ENCODE data around the gene SVIL. TPM values are rescaled to one million over a fixed set of nuclear protein-coding genes. Genes with fewer than 3 reads are reported as not detected.
"Not testable (repeated sequence)": the region's sequence is repeated elsewhere in the genome, so short reads cannot be mapped to it uniquely, and the experiment has no call there.

SVIL gene
- total RNA-seq, 1 donor from 2014 or later = 94.7 TPM

DNA sequence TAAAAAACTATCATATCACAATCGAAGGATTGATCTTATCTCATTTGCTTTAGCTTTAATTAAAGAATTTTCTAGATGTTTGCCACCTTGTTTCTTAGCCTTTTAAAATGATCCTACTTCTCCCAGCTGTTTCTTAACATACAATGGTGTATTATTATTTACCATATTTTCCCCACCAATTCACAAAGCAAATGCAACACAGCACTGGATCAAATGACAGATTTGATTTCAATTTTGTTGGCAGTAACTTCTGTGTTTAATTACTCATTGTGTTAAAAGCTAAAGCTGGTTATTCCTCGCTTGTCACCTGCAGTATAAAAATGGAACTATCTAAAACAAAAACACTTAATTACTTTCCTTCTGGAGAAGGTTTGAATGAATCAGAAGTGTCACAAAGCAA lies 19.6 kb downstream of the SVIL start:
- H3K36me3 ChIP-seq = no peaks in the 10 kb centered on the region
- no peaks in the 10 kb centered on the region for H3K27me3 ChIP-seq
- DNase-seq (ENCODE audit: low spot score in 2 of 2) = no peak
- no peak overlapping the region for H3K4me3 ChIP-seq
- no peaks in the 10 kb centered on the region for H3K9me3 ChIP-seq
- intact Hi-C loops (cut with DNase I) = no loop called here
- no peak for TF ChIP-seq CTCF (IDR thresholded peaks at IDR 0.05)
- no peak overlapping the region for H3K27ac ChIP-seq
- H3K4me1 ChIP-seq = peaks cover 11 to 43% of the 10 kb centered on the region in 2 donors

GRCh38 chr10:29614289-29614688 lies 20.5 kb downstream of the SVIL start:
- H3K4me3 ChIP-seq; H3K9me3 ChIP-seq; H3K36me3 ChIP-seq; H3K27ac ChIP-seq; DNase-seq (ENCODE audit: low spot score in 2 of 2); intact Hi-C loops (cut with DNase I); H3K27me3 ChIP-seq: not testable (repeated sequence)
- peaks cover 11 to 47% of the 10 kb centered on the region in 2 donors for H3K4me1 ChIP-seq

GRCh38 chr10:29613791-29614190 lies 21.0 kb downstream of the SVIL start:
- no peak for DNase-seq (ENCODE audit: low spot score in 2 of 2)
- H3K27ac ChIP-seq = peak overlapping the region in 1 of 2 donors; percentile 14
- no peaks in the 10 kb centered on the region for H3K27me3 ChIP-seq
- H3K4me1 ChIP-seq = peaks cover 11 to 47% of the 10 kb centered on the region in 2 donors
- TF ChIP-seq CTCF (IDR thresholded peaks at IDR 0.05) = peak in 1 of 3 experiments; percentile 5
- intact Hi-C loops (cut with DNase I) = no loop called here
- no peak overlapping the region for H3K4me3 ChIP-seq
- no peaks in the 10 kb centered on the region for H3K9me3 ChIP-seq
- no peaks in the 10 kb centered on the region for H3K36me3 ChIP-seq

DNA sequence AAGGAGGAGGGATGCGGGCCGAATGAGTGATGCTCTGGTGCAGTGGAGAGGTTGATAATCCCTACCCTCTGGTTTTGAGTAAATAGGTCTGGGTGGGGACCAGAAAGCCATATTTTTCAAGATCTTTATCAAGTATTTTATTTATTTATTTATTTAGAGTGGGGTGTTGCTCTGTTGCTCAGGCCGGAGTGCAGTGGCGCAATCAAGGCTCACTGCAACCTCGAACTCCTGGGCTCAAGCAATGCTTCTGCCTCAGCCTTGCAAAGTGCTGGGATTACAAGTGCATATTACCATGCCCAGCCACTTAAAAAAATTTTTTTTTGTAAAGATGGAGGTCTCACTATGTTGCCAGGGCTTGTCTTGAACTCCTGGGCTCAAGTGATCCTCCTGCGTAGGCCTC lies 21.6 kb downstream of the SVIL start:
- no peaks in the 10 kb centered on the region for H3K36me3 ChIP-seq
- no peak overlapping the region for H3K4me3 ChIP-seq
- peaks cover 11 to 47% of the 10 kb centered on the region in 2 donors for H3K4me1 ChIP-seq
- no peaks in the 10 kb centered on the region for H3K9me3 ChIP-seq
- no peak for TF ChIP-seq CTCF (IDR thresholded peaks at IDR 0.05)
- DNase-seq (ENCODE audit: low spot score in 2 of 2) = no peak
- intact Hi-C loops (cut with DNase I) = no loop called here
- H3K27me3 ChIP-seq = no peaks in the 10 kb centered on the region
- H3K27ac ChIP-seq = peak overlapping the region; percentile 14 to 57

GRCh38 chr10:29612657-29613056 lies 22.1 kb downstream of the SVIL start:
- H3K4me3 ChIP-seq = no peak overlapping the region
- no peaks in the 10 kb centered on the region for H3K9me3 ChIP-seq
- peak overlapping the region; percentile 21 to 57 for H3K27ac ChIP-seq
- H3K27me3 ChIP-seq = no peaks in the 10 kb centered on the region
- DNase-seq (ENCODE audit: low spot score in 2 of 2) = no peak
- H3K36me3 ChIP-seq = no peaks in the 10 kb centered on the region
- no peak for TF ChIP-seq CTCF (IDR thresholded peaks at IDR 0.05)
- peaks cover 9 to 46% of the 10 kb centered on the region in 2 donors for H3K4me1 ChIP-seq
- intact Hi-C loops (cut with DNase I) = no loop called here

- peaks cover 8 to 46% of the 10 kb centered on the region in 2 donors for H3K4me1 ChIP-seq
- DNase-seq (ENCODE audit: low spot score in 2 of 2) = no peak
- H3K27ac ChIP-seq = peak overlapping the region; percentile 31 to 57
- H3K36me3 ChIP-seq = no peaks in the 10 kb centered on the region
- no peak for TF ChIP-seq CTCF (IDR thresholded peaks at IDR 0.05)
- intact Hi-C loops (cut with DNase I) = no loop called here
- H3K9me3 ChIP-seq = no peaks in the 10 kb centered on the region
- no peak overlapping the region for H3K4me3 ChIP-seq
- no peaks in the 10 kb centered on the region for H3K27me3 ChIP-seq
Measured at GRCh38 chr10:29611781-29612381, 22.9 kb downstream of the SVIL start.
